KBM-7 (cell line): ENCODE data around the gene VTI1A.
"Not testable (repeated sequence)": the region's sequence is repeated elsewhere in the genome, so short reads cannot be mapped to it uniquely, and the experiment has no call there.

ENCODE experiments used
- DNase-seq: peaks from one replicate; pipeline ENCODE4 v3.0.0-alpha.2; 2015
- in situ Hi-C: fragments of 300-500 bp; cut with MboI; formaldehyde crosslinking; loops from 2 replicates; pipeline ENCODE4 v1.14.3; 2020; ENCODE audit warnings: low sequenced_read_pairs, low pct_unique_long_range_greater_than_20kb, mixed read lengths

The VTI1A gene

GRCh38 chr10:112498806-112499205, 51.8 kb downstream of the VTI1A start:
- in situ Hi-C loops, result no loop called here
- no peak for DNase-seq

DNA sequence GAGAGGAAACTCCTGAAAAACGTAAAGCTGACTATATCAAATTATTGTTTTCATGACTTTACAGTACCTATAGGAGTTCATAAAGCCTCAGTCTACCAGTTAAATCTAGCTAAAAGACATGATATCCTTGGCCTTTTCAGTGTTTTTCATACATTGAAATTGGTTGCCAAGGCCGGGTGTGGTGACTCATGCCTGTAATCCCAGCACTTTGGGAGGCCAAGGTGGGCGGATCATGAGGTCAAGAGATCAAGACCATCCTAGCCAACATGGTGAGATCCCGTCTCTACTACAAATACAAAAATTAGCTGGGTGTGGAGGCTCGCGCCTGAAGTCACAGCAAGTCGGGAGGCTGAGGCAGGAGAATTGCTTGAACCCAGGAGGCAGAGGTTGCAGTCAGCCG, 53.0 kb downstream of the VTI1A start:
- in situ Hi-C loops, DNase-seq: not testable (repeated sequence)

GRCh38 chr10:112502536-112502935, 55.5 kb downstream of the VTI1A start:
- in situ Hi-C loops, result no loop called here
- DNase-seq, result no peak

DNA sequence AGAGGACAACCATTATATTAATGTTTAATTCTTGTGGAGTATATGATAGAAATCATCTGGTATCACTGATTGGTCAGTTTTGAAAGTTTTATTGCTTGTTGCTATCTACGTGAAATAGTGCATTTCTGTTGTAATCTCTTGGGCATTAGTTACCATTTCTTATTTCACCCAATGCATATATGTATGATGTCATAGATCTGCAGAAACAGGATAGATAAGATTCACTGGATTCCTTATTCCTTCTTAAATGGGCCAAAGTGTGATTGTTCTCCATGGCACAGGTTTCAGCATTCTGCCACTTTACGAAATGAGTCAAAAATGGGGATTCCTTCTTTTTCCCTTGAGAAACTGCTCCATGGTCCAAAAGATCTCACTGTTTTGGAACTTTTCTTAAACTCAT, 56.6 kb downstream of the VTI1A start:
- in situ Hi-C loops, result no loop called here
- no peak for DNase-seq

DNA sequence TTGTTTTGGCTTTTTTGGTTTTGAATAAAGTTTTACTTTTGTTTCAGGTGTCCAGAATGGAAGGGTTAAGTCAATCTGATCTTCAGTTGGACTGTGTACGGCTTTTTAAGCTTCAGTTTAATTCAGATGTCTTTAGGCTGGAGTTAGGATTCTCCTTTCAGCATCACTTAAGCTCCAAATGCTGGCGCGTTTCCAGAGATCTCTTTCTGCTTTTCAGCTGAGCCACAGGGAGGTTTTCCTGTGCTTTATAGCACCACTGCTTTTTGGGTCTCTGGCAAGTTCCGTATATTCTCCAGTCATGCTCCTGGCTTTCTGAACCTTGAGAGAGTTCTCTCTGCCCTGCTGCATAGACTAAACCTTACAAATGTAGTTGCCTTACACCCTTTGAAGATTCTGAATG, 60.0 kb downstream of the VTI1A start:
- in situ Hi-C loops, result no loop called here
- DNase-seq, result no peak

- in situ Hi-C loops, result no loop called here
Observed at GRCh38 chr10:112507988-112508387, 61.0 kb downstream of the VTI1A start.

DNA sequence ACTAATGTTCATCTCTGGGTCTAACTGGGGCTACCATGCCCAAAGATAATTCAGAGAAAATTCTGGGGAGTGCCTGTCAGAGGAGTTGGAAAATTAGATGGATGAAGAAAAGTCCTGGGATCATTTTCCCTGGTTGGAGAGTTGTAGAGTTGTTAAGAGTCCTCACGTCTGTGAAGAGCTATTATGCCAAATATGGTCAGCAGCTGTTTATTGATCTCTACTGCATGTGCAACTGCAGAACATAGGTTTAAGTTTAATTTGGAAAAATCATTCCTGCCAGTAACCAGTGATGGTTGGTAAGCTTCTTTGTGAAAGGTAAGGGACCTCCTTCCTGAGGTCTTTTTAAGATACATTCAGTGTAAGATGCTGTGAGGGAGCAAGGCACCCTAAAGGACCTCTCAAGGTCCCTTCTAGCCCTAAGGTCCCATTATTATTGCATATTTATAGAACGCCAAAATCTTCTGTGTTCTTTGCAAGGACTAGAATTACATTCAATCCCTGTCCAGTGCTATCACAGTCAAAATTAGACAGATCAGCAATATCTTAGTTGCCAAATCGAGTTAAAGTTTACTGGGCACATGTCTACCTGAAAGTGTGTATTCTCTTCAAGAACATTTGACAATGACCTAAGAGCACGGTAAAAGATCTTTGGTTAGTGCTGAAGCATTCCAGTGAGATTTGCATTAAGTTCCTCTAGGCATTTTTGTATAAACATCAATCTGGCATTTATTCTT, 62.7 kb downstream of the VTI1A start:
- no peak for DNase-seq
- in situ Hi-C loops, result no loop called here

More at GRCh38 chr10:112507988-112508387, 61.0 kb downstream of the VTI1A start:
- DNase-seq, result no peak

DNA sequence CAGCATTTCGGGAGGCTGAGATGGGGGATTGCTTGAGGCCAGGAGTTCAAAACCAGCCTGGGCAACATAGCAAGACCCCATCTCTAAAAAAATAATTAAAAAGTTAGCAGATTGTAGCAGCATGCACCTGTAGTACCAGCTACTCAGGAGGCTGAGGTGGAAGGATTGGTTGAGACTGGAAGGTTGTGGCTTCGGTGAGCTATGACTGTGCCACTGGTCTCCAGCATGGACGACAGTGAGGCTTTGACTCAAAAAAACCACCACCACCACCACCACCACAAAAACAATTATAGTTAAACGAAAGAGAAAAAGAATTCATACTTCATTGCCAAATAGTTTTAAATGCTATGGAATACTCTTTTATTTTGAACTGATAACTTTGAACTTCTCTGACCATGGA, 63.4 kb downstream of the VTI1A start:
- in situ Hi-C loops, result no loop called here

GRCh38 chr10:112512294-112512693, 65.3 kb downstream of the VTI1A start:
- no peak for DNase-seq
- in situ Hi-C loops, result no loop called here

More for the DNA sequence above, 63.4 kb downstream of the VTI1A start:
- DNase-seq, result no peak

DNA sequence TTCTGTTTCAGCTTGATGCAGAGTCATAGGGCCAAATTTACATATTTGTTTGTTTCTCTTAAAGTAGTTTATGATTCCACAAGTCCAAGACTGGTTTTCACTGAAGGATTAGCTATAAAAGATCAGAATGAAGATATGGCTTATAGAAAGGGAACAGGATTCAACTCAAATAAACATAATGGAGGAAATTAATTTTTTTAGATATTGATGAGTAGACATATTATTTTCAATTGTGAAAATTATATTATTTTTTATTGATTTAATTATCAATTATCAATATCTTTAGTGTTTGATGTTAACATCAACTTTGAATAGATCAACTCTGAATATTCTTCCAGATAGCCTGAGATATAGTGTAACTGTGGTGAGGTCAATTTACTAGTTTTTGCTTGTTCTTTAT, 68.1 kb downstream of the VTI1A start:
- DNase-seq, result no peak
- in situ Hi-C loops, result no loop called here

GRCh38 chr10:112515852-112516251, 68.8 kb downstream of the VTI1A start:
- no peak for DNase-seq
- in situ Hi-C loops, result no loop called here

- DNase-seq, result no peak
- in situ Hi-C loops, result no loop called here
Observed at GRCh38 chr10:112517451-112517862, 70.4 kb downstream of the VTI1A start.

DNA sequence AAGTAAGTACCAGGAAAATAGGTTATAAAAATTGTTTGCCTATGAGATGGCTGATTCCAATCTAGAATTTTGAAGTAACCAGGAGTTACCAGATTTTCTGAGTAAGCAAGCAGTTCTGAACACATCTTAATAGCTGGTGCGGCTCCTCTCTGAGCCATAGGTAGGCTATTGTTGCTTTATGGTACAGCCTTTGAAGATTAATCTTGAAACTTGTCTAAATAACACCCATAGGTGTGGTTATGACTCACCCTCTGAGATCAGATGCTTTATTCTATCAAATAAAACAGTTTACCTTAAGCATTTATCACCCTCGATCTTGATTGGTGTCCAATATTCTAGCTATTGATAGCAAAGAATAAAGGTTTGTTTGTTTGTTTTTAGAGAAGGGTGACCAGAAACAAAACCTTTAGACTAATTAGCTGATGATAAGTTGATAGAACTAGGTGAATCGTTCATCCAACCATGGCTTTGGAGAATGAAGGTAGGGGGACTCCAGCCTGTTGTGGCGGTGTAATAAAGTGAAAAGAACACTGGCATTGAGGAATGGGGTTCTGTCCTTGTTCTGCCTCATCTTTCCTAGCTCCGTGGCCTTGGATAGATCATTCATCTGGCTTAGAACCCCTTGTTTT, 72.2 kb downstream of the VTI1A start:
- in situ Hi-C loops, result no loop called here
- no peak for DNase-seq

DNA sequence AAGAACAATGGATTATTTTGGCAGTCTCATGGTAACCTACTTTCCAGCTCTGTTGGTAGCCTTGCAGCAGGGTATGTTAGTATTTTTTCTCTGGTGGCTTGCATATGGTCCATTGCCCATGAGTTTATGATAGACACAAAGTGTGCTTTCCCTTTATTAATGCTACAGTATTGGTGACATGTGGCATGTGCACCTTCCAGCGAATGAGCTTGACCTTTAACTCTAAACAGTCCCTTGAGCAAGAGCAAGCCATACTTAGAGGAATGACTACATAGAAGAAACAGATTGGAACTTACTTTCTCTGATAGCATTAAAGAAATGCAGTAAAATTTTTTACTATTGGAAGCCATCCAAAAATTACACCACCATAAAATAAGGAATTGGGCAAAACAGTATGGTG, 73.9 kb downstream of the VTI1A start:
- in situ Hi-C loops, result no loop called here
- no peak for DNase-seq

DNA sequence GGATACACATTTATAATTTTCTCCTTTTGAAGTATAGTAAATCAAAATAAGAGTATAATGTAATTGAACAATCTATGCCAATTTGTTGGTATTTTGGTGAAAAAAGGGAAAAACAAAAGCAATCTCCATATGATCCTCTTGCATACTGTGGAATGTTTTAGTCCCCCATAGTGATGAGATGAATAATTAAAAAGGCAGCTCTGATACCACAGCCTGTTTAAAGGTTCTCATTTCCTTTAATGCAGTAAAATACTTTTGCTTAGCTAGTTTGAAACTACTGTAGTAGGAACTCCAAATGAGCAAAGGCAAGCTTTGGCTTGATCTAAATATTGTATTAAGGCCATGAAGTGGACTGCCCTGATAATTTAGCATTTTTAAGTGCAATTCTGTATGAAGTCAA, 77.6 kb downstream of the VTI1A start:
- DNase-seq, result no peak

GRCh38 chr10:112525200-112525599, 78.2 kb downstream of the VTI1A start:
- no peak for DNase-seq
- in situ Hi-C loops, result no loop called here

More for the DNA sequence above, 77.6 kb downstream of the VTI1A start:
- in situ Hi-C loops, result no loop called here

DNA sequence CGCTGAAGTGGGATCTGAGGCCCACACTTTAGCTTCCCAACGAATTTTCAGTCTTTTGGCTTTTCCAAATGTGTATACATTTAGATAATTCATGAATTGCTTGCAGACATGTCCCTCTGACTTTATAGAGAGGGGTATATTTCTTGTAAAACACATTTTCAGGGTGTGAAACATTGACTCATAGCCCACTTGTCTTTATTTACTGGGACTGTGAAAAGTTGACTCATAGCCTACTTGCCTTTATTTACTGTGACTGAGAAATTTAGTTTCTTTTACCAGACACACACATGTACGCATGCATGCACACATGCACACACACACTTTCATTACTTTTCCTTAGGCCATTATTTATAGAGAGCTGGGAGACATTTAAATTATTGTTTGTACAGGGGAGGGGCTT, 79.1 kb downstream of the VTI1A start:
- no peak for DNase-seq
- in situ Hi-C loops, result no loop called here

DNA sequence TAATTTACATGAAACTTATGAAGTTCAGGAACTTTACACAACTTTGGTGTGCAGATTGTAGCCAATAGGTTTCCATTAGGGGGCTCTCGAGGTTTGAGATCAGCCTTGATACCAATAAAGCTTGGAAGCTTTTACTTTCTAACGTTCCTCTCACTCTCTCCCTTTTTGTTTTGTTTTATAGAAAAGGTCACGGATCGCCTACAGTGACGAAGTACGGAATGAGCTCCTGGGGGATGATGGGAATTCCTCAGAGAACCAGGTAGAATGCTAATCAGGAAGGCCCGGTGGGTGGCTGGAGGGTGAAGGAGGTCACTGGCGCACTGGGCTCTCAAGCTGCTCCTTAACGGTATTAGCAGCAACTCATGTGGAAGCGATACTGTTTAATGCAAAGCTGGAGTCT, 79.9 kb downstream of the VTI1A start:
- in situ Hi-C loops, result no loop called here
- DNase-seq, result no peak

- no peak for DNase-seq
- in situ Hi-C loops, result no loop called here
Observed at GRCh38 chr10:112528235-112528634, 81.2 kb downstream of the VTI1A start.

GRCh38 chr10:112531421-112531820, 84.4 kb downstream of the VTI1A start:
- in situ Hi-C loops, result no loop called here
- no peak for DNase-seq

- DNase-seq, result no peak
- in situ Hi-C loops, result no loop called here
Observed at GRCh38 chr10:112532189-112532588, 85.2 kb downstream of the VTI1A start.
